HG02870 (cell line): ENCODE data around the gene PEAK1.
"Not testable (repeated sequence)": the region's sequence is repeated elsewhere in the genome, so short reads cannot be mapped to it uniquely, and the experiment has no call there.

Source experiments
- ATAC-seq: cut with Tn5 transposase; IDR thresholded peaks from one replicate; pipeline ENCODE4 v1.9.1; 2021; ENCODE audit warnings: mild to moderate bottlenecking, moderate library complexity; ENCODE audit not compliant: unreplicated experiment

PEAK1 gene

DNA sequence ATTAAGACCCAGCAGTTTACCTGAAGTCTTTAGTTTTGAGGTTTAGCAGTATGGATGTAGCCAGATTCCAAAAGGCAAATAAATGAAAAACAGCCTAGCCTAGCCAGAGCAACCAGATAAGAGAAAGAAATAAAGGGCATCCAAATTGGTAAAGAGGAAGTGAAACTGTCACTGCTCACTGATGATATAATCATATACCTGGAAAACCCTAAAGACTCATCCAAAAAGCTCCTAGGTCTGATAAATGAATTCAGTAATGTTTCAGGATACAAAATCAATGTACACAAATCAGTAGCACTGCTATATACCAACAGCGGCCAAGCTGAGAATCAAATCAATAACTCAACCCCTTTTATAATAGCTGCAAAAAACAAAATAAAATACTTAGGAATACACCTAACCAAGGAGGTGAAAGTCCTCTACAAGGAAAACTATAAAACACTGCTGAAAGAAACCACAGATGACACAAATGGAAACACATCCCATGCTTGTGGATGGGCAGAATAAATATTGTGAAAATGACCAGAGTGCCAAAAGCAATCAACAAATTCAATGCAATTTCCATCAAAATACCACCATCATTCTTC, 13.6 kb downstream of the PEAK1 start:
- ATAC-seq = not testable (repeated sequence)

GRCh38 chr15:77402740-77403379, 17.0 kb downstream of the PEAK1 start:
- ATAC-seq = no peak

DNA sequence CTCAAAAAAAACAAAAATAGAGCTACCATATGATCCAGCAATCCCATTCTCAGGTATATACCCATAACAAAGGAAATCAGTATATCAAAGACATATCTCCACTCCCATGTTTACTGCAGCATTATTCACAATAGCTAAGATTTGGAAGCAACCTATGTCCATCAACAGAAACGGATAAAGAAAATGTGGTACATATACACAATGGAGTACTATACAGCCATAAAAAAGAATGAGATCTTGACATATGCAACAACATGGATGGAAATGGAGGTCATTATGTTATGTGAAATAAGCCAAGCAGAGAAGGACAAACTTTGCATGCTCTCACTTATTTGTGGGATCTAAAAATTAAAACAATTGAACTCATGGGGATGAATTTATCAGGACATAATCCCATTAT, 19.6 kb downstream of the PEAK1 start:
- no peak for ATAC-seq

DNA sequence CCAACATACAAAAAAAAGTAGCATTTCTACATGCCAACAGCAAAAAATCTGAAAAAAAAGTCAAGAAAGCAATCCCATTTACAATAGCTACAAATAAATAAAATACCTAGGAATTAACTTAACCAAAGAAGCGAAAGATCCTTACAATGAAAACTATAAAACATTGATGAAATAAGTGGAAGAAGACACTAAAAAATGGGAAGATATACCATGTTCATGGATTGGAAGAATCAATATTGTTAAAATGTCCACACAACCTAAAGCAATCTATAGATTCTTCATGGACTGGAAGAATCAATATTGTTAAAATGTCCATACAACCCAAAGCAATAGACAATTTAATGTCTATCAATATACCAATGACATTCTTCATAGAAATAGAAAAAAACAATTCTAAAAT, 21.0 kb downstream of the PEAK1 start:
- no peak for ATAC-seq

DNA sequence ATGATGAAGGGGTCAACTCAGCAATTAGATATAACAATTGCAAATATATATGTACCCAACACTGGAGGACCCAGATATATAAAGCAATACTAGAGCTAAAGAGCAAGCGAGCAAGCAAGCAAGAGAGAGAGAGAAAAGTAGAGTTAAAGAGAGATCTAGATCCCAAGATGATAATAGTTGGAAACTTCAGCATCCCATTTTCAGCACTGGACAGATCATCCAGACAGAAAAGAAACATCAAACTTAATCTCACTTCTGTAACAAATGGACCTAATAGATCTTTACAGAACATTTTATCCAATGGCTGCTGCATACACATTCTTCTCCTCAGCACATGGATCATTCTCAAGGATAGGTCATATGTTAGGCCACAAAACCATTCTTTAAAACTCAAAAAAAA, 23.2 kb downstream of the PEAK1 start:
- no peak for ATAC-seq

- ATAC-seq = no peak
Observed at GRCh38 chr15:77395013-77395774, 24.7 kb downstream of the PEAK1 start.

DNA sequence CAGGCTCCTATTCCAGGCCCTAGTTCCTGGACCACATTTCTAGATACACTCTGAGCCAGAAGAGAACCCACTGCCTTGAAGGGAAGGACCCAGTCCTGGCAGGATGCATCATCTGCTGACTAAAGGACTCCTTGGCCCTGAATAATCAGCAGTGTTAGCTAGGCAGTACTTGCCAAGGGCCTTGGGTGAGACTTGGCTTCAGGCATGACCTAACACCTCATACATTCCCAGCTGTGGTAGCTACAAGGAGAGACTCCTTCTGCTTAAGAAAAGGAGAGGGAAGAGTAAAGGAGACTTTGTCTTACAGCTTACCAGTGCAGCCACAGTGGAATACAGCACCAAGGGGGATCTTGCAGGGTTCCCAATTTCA, 26.4 kb downstream of the PEAK1 start:
- ATAC-seq = no peak

DNA sequence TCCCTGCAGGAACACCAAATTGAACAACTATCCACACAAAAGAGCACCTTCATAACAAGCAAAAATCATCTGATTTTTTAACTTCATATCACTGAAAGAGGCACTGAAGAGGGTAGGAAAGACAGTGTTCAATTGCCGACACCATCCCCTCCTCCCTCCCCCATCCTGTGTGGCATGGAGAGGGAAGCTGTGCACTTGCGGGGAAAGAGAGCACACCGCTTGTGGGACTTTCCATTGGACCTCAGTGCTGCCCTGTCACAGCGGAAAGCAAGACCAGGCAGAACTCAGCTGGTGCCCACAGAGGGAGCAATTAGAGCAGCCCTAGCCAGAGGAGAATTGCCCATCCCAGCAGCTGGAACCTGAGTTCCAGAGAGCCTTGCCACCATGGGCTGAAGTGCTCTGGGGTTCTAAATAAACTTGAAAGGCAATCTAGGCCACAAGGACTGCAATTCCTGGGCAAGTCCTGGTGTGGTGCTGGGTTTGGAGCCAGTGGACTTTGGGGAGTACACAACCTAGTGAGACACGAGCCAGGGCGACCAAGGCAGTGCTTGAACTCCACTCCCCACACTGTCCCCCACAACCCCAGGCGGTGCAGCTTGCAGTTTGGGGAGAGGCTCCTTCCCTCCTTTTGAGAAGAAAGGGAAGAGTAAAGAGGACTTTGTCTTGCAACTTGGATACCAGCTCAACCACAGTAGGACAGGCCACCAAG, 27.0 kb downstream of the PEAK1 start:
- ATAC-seq = no peak

GRCh38 chr15:77391372-77391951, 28.4 kb downstream of the PEAK1 start:
- no peak for ATAC-seq

DNA sequence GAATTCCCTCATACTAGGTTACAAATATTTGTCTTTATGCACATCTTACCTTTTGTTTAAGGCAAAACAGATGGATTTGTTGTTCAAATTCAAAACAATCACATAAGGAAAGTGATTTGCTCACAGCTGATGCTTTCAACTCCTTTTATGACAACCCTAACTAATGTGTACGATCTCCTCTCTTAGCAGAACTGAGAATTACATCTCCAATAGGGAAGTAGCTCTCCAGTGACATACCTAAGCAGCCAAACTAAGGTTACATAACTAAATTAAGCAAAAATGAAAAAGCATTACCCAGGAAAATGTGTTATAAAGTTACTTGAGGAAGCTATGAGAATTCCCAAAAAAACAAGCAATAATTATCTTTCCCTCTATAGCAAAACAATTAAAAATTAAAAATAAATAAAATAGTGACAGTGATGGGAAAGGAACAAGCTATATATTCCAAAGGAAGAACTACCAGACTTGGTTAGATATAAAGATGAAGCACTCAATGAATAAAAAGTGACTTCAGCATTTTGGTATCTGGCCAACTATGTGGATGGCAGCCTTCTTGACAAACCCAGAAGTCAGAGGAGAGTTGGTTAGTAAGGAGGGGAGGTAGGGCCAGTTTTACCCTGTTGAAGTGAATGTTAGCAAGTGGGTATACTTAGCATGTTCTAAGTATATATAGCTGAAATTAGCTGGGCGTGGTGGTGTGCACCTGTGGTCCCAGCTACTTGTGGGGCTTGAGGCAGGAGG, 32.4 kb downstream of the PEAK1 start:
- ATAC-seq = no peak

- ATAC-seq = no peak
Observed at GRCh38 chr15:77386626-77387025, 33.3 kb downstream of the PEAK1 start.

- no peak for ATAC-seq
Observed at GRCh38 chr15:77384589-77385359, 35.1 kb downstream of the PEAK1 start.

DNA sequence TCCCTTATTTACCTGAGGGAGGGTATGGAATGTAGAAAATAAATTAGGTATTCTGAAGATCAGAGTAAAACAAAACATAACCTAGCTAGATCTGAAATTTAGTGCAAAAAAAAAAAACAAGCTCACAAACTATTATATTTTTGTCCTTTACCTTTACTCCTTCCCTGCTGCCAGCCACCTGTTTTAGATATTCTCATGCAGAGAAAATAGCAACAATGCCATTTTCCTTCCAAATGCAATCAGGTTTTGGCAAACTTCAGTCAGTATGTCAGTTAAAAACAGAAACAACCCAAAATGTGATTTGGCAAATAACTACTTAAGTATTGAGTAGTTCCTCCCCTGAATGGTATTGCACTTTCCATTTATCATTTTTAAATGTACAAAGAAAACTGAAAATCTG, 35.8 kb downstream of the PEAK1 start:
- no peak for ATAC-seq

GRCh38 chr15:77380033-77380432, 39.9 kb downstream of the PEAK1 start:
- no peak for ATAC-seq

DNA sequence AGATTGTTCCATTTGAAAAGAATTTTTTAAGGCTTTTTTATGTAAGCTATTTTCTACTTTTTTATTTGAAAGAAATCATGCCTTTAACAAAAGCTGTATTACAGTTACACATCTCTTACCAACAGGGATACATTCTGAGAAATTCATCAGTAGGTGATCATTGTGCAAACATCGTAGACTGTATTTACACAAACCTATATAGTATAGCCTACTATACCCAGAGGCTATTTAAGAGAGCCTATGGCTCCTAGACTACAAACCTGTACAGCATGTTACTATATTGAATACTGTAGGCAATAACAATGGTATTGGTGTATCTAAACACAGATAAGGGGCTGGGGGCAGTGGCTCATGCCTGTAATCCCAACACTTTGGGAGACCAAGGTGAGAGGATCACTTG, 43.1 kb downstream of the PEAK1 start:
- no peak for ATAC-seq

- no peak for ATAC-seq
Observed at GRCh38 chr15:77375133-77375532, 44.8 kb downstream of the PEAK1 start.

DNA sequence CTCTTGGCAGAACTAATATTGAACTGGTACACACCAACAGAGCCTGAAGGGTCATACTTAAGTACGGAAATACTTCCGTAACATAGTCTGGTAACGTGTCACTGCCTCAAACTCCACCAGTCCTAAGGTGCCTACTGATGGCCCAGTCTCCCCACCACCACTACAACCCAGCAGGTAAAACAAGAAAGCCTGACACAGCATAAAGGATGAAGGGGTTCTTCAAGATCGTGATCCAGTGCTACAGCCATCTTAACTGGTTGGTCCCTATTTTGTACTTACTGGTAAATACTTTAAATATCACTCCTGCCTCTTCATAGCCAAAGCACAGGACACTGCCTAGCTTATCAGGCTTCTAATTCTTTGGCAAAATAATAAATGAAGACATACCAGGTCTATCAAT, 46.5 kb downstream of the PEAK1 start:
- ATAC-seq = no peak

DNA sequence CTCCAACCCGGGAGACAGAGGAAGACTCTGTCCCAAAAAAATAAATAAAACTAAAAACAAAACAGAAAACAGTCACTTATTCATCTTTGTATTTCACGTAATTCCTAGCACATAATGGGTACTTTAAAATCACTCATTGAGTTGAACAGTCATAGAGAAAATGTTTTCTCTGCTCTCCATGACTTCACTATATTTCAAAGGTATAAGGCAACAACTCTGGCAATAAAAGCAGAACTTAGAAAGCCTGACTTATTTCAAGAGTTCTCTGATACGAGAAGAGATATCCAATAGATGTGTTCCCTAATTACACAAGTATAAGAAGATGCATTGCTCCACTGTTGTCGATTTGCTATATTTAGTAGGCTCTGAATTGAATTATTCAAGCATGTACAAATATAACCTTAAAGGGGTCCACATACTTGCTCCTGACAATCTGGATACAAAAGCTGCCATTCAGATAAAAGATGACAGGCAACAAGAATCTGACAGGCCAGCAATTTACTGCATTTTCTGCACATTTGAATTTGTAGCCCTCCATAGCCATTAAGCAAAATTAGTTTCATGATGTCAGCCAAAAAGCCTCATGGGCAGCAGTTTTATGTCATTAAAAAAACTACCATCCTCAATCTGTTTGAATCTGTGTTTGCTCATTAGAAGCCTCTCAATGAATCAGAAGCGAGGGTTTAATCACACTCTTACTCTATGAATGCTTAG, 47.9 kb downstream of the PEAK1 start:
- ATAC-seq = no peak

GRCh38 chr15:77370580-77370979, 49.3 kb downstream of the PEAK1 start:
- no peak for ATAC-seq
